HG03159 (cell line): ENCODE measurements around the gene XPR1.
"Not testable (repeated sequence)": the region's sequence is repeated elsewhere in the genome, so short reads cannot be mapped to it uniquely, and the experiment has no call there.

Experiments
- ATAC-seq: cut with Tn5 transposase; IDR thresholded peaks from one replicate; pipeline ENCODE4 v1.9.1; 2021; ENCODE audit warnings: mild to moderate bottlenecking, moderate library complexity; ENCODE audit not compliant: unreplicated experiment

Gene XPR1

DNA sequence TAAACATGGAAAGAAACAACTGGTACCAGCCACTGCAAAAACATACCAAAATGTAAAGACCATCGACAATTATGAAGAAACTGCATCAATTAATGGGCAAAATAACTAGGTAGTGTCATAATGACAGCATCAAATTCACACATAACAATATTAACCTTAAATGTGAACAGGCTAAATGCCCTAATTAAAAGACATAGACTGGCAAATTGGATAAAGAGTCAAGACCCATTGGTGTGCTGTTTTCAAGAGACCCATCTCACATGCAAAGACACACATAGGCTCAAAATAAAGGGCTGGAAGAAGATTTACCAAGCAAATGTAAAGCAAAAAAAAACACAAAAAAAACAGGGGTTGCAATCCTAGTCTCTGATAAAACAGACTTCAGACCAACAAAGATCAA is 201.4 kb downstream of the XPR1 start:
- ATAC-seq = not testable (repeated sequence)

DNA sequence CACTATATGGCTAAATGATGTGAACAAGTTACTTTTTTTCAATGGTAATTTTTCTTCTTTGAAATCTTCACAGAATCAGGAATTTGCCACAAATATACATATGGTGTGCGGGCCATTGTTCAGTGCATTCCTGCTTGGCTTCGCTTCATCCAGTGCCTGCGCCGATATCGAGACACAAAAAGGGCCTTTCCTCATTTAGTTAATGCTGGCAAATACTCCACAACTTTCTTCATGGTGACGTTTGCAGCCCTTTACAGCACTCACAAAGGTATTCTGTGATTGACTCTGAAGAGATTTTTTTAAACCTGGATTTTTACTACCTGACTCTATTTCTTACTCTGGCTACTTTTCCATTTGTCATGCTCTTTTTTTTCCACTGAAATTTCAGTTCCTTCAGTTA is 204.6 kb downstream of the XPR1 start:
- ATAC-seq = no peak

DNA sequence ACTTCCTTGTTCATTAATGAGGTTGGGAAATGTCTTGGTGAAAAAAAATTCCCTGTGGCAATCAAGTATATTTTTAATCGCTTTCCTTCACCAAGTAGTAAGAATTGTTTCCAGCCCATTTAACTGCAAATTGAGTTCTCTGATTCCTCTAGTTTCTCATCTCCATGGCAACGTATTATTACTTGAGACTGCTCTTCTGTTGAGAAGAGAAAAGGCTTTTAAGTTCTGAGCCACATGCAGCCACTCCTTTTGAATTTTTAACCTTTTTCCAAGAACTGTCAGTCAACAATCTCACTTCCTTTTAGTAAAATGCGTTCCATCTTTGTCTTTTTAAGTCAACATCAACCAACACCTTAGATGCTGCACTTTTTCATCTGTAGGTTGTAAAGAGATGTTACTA is 205.2 kb downstream of the XPR1 start:
- no peak for ATAC-seq

DNA sequence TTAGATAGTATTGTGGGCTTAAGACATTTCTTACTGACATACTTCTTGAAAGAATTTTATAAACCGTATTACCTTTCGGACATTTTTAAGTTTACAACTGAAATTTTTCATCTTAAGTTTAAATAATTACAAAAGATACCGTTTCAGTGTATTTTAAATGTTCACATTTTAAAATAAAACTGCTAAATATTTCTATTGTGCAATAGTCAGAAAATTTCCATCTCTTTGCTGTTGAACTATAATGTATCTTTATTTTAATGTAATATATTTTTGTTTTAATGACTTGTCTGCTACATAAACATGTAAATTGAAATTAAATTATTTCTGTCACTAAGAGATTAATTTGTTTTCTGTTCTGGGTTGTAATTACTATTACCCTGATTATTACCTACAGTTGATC is 206.7 kb downstream of the XPR1 start:
- ATAC-seq = no peak

DNA sequence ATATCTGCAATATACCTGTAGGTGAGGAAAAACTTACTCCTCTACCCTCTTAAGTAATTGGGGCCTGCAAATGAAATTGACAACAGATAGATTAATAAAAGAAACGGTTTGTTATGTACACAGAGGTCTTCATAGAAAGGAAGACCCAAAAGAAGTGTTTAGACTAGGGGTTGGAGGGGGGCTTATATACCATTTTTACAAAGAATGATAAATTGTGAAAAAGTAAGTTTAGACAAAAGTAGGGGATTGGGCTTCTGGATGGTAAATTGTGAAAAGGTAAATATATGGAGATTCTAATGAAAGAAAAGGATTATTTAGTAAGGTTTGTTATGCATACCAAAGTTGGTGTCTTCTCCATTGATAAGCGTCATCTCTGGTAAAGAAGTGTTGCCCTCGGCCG is 207.7 kb downstream of the XPR1 start:
- no peak for ATAC-seq

DNA sequence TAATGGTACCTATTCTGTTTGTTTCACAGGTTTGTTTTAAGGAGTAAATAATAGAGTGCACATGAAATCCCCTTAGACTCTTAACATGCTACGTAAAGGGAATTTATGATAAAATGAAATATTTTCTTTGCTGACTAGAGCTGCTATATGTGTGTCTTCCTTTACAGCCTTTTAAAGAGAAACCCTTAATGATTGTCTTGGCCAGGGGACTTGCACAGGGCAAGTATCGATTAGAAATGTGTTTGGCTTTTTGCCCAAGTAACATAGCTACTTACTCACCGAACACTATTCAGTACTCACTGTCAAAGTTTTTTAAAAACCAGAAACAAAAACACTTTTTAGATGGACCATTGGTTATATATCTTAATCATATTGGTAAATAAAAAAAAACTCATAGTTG is 209.6 kb downstream of the XPR1 start:
- no peak for ATAC-seq

DNA sequence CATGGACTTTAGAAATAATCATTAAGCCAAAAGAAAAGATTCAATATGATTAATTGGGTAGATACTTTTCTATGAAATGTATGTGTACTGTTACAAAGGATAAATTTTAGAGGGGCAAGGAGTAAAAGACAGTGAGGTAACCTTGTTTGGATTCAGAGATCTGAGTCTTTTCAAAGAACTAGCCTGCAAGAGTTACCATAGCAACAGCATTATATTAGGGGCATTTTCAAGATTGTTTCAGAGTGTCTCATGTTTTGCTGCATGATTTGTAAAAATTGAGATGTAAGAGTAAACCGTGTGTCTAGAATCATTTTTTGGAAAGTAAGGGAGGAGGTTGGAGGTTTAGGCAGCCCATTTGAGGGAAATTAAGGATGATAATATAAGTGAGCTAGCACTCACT is 210.2 kb downstream of the XPR1 start:
- no peak for ATAC-seq

DNA sequence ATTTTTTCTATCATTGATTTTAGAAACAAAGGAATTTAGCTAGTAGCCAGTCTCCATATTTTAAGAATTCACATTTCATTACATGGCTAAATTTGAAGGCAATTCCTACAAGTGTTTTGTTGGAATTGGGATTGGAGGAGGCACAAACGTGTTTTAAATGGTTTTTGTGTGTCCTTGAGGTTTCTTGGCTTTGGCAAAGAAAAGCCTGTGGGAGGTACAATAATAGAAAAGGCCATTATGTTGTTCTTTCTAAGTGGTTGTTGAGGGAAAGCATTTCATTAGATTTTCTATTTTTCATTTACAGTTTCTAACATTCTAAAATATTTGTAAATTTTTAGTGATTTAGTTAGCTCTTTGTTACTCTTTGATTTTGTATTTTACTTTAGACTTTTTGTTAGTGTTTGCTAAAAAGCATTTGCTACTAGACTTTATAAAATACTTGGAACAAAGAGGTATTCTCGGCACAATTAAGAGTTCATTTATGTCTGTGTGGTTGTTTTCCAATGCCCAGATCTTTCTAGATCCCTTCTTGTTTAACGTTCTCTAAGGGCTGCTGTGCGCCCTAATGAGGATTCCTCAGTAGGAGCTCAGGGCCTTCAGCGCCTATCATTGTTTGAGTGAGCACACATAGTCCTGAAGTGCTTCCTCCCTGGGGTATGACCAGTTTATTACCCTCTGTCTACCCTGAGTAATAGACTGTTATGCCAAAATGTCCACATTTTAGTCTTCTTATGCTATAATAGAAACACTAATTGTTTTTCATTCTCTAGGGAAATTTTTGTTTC is 210.9 kb downstream of the XPR1 start:
- ATAC-seq = no peak

DNA sequence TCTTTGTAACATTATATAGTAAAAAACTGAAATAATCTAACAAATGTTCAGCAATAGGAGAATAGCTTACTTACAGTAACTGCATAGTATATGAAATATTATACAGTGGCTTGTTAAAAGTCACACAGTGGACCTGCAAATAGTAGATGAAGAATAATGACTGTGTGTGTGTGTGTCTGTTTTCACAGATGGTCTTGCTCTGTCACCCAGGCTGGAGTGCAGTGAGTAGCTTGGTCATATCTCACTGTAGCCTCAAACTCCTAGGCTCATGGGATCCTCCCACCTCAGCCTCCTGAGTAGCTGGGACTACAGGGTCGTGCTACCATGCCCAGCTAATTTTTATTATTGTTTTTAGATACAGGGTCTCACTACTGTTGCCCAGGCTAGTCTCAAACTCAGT is 213.5 kb downstream of the XPR1 start:
- no peak for ATAC-seq

DNA sequence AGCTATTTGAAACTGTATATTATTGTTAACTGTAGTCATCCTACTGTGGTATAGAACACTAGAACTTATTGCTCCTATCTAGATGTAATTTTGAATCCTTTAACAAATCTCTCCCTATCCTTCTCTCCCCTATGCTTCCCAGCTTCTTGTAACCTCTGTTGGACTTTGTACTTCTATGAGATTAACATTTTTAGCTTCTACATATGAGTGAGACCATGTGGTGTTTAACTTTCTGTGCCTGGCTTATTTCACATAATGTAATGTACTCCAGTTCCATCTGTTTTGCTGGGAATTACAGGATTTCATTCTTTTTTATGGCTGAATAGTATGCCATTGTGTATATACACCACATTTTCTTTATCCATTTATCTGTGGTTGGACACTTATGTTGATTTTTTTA is 216.4 kb downstream of the XPR1 start:
- ATAC-seq = no peak

DNA sequence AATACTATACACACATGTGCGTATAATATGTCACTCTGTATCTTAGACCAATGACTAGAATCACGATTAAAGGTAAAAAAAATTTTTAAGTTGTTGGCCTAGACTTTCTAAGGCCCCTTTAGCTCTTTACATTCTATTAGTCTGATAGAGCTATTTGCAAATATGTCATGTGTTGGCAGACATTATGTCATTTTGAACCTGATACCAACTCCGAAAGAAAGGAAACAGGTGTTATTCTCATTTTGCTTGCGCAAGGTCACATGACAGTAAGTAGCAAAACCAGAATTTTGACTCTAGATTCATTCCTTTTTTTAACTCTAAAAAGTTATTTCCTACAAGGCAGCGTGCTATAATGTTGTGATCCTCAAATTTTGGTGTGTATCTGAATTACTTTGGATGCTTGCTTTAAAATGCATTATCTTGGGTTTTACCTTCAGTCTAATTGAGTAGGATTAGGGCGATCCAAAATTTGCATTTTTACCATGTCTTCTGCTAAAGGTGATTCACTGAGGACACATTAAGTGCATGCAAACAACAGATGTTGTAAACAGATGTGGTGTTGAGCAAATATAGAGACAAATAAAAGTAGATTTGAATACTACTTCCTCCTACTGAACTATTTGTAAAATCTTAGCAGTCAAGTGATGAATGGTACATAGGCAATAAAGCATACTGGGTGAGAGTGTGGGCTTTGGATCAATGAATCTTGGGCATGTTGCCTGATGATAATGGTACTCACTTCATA is 217.4 kb downstream of the XPR1 start:
- ATAC-seq = peak; percentile 71

DNA sequence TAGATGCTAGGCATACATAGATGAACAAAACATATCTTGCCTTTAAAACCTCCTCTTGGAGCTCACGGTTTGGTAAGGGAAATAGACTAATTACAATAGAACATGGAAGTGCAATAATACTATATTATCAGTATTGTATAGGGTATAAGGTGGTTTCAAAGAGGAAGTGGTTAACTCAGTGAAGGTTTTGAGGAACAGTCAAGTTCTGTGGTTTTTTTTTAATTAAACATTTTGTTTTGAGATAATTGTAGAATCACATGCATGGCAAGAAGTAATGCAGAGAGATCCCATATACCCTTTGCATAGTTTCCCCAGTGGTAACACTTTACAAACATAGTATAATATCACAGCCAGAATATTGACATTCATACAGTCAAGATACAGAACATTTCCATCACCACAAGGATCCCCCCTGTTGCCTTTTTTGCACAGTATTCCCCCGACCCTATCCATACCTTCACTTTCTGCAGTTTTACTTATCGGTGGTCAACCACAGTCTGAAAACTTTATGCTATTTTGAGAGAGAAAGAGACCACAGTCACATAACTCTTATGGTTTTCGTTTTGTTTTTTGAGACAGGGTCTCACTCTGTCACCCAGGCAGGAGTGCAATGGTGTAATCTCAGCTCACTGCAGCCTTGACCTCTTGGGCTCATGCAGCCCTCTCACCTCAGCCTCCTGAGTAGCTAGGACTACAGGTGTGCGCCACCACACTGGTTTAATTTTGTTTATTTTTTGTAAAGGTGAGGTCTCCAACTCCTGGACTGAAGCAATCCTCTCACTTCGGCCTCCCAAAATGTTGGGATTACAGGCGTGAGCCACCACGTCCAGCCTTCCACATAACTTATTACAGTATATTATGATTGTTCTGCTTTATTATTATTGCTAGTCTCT is 220.4 kb downstream of the XPR1 start:
- ATAC-seq = no peak

DNA sequence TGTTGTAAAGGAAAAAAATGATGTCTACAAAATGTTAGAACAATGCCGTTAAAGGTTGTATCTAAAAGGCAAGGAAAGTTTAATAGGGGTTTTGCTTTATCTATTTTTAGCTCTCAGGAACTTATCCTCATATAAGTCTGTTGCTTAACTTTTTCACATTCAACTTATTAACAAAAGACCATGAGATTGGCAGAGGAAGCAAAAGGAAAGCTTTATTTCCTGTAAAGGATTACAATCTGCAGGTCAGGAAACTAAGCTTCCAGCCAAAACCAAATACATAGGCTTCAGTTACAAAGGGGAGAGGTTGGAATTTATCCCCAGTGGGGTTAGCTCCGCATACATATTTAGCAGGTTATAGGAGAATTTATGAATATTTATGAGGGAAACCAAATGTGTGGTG is 222.2 kb downstream of the XPR1 start:
- ATAC-seq = no peak

DNA sequence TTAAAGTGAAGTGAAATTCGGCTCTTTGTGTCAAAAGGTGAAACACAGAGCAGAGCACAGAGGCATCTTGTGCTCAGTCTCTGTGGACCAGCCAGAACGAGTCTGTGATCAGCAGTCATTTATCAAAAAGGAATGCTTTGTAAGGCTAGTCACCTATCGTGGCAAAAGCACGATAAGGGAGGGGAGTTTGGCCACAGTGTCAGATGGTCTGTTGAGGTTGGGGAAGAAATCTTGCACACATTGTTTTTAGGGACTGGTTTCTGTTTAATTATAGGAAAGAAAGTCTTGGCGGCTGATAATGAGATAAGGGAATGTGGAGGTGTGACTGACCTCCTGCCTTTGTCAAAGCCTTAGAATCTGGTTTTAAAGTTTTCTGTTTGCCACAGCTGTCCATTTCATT is 222.6 kb downstream of the XPR1 start:
- no peak for ATAC-seq

DNA sequence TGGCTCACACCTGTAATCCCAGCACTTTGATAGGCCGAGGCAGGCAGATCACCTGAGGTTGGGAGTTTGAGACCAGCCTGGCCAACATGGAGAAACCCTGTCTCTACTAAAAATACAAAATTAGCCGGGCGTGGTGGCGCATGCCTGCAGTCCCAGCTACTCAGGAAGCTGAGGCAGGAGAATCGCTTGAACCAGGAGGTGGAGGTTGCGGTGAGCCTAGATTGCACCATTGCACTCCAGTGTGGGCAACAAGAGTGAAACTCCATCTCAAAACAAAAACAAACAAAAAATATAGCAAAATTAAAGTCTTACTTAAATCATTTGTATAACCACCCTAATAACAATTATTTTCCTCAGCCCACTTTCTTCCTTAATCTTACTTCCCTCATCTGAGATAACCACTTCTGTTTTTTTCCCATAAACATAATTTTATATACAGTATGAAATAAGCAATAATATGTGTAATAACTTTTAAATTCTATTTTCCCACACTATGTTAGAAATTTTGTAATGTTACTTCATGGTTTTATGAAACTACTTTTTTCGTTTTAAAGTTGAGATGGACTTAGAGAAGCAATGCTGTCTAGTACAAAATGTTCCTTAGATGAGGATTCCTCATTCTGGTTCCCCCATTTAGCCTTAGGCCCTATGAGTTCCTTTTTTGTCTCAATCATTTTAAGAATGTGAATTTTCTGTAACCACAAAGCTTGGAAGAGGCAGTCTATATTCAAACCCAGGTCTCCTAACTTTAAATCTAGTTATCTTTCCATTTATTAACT is 226.3 kb downstream of the XPR1 start:
- ATAC-seq = not testable (repeated sequence)

DNA sequence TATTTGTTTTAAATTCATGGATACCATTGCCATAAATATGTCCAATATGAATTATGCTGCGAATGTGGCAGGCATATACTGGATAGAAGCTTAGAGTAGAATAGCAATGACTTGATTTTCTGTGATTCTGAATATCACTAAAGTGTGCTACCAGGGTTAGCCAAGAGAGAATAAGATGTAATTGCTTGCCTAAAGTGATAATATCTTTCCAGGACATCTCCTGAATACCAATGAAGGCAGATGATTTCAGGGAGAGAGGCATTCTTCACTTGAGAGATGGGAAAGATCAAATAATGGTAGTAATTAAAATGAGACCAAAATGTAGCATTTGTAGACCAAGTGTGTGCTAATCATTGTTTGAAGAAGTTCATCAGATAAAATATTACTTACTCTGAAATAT is 227.5 kb downstream of the XPR1 start:
- ATAC-seq = no peak

DNA sequence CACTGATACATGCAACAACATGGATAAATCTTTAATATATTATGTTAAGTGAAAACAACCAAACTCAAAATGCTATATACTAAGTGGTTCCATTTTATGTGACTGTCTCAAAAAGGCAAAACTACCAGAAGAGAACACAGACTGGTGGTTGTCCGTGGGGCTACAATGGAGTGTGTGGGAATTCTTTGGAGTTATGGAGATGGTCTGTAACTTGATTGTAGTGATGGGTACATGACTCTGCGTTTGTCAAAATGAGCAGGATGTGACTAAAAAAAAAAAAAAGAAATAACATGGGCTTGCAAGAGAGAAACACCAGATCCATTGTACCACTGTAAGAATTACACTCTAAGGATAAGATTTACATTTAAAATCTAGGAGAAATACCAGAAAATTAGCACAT is 228.7 kb downstream of the XPR1 start:
- no peak for ATAC-seq

DNA sequence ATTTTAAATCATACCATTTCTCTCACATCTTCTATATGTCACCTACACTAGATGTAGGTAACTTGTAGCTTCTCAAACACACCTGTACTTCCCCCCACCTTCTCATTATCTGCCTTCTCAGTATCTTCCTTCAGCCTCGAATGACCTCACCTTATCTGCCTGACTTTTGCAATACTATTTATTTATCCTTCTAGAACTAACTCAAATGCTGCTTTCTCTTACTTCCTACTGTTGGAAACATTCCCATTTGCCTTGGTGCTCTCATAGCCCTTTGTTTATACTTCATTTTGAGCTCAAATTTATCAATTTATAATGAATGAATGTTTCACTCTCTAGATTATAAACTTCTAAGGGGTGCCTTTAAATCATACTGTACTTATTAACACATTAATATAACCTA is 230.5 kb downstream of the XPR1 start:
- ATAC-seq = no peak

DNA sequence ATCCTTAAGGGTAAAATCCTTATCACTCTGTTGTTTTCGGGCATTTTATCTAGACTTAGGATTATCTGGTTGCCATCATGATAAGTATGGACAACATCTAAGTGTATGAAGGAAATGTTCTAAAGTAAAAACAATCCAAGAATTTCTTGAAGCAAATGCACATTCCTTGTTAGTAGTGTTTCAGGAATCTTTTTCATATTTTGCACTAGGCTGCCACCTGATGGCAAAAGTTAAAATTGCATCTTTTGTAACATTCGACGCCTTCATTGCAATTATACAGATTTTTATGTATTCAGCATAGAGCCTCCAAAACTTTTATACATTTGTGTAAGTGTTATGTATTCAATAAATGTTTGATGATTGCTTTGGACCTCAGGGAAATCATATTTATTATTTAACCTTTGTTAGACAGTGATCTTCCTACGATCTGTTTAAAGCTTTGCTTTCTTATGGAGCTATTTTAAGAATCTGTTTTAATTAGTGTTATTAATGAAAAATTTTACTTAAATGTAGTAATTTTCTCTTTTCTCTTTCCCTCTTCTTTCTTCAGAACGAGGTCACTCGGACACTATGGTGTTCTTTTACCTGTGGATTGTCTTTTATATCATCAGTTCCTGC is 231.4 kb downstream of the XPR1 start:
- no peak for ATAC-seq

DNA sequence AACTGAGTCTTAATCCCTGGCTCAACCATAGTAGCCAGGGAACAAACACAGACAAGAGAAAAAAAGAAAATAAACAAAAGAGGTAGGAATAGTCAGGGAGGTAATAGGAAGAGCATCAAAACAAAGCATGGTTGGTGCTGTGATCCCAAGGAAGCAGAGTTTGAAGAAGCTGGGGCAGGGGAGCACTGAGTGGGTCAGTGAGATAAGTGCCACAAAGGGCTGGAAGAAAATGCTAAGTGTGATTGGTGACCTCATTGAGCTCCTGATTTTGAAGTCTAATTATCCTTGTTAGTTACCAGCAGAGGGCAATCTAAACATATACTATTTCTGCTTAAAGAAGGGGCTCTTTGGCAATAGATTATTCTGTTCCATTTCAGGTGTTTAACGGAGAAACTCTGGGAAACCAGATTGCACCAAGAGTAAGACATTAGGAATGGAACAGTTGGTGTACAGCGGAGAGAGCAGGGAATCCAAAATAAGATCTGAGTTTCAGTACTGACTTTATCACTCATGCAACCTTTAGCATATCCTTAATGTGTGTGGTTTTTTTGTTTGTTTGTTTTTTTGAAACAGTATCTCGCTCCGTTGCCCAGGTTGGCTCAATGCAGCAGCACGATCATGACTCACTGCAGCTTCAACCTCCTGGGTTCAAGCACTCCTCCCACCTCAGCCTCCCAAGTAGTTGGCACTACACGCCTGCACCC is 250.1 kb downstream of the XPR1 start:
- peak; percentile 67 for ATAC-seq
